SK-N-SH treated with all-trans-retinoic acid at 6 μM for 48 hours (cell line): ENCODE results near the gene SLAMF6.

ENCODE experiments used
- ATAC-seq: fragments of 200-7000 bp; cut with Tn5 transposase; 3 replicates; pipeline ENCODE4 v1.9.1; 2020; ENCODE audit warnings: mild to moderate bottlenecking, moderate library complexity
- BACH2 ChIP-seq: fragments of 250-450 bp; sonication (Bioruptor Pico); IDR thresholded peaks from 2 replicates; pipeline ENCODE4 v1.9.0; 2021; ENCODE audit warnings: mild to moderate bottlenecking, borderline replicate concordance
- CSRNP3 ChIP-seq: fragments of 250-450 bp; sonication (Bioruptor Pico); IDR thresholded peaks from 2 replicates; pipeline ENCODE4 v1.5.1; 2021; ENCODE audit warnings: mild to moderate bottlenecking, moderate library complexity
- ESRRG ChIP-seq: fragments of 250-450 bp; sonication (Bioruptor Pico); IDR thresholded peaks from 2 replicates; pipeline ENCODE4 v1.6.1; 2021; ENCODE audit warnings: mild to moderate bottlenecking
- GLIS3 ChIP-seq: fragments of 250-450 bp; sonication (Bioruptor Pico); IDR thresholded peaks from 2 replicates; pipeline ENCODE4 v1.5.0; 2020; ENCODE audit warnings: mild to moderate bottlenecking, moderate library complexity
- PATZ1 ChIP-seq: fragments of 250-450 bp; sonication (Bioruptor Pico); IDR thresholded peaks from 2 replicates; pipeline ENCODE4 v1.8.0; 2020; ENCODE audit warnings: mild to moderate bottlenecking, moderate library complexity, borderline replicate concordance
- POU6F1 ChIP-seq: fragments of 250-450 bp; sonication (Bioruptor Pico); IDR thresholded peaks from 2 replicates; pipeline ENCODE4 v1.8.0; 2021; ENCODE audit warnings: low read depth, mild to moderate bottlenecking, moderate library complexity, borderline replicate concordance
- TCF4 ChIP-seq: fragments of 250-450 bp; sonication (Bioruptor Pico); IDR thresholded peaks from 2 replicates; pipeline ENCODE4 v1.8.0; 2021; ENCODE audit warnings: mild to moderate bottlenecking, moderate library complexity, borderline replicate concordance
- TSHZ2 ChIP-seq: fragments of 250-450 bp; sonication (Bioruptor Pico); IDR thresholded peaks from 2 replicates; pipeline ENCODE4 v1.5.0; 2020; ENCODE audit warnings: mild to moderate bottlenecking, moderate library complexity
- ZFP3 ChIP-seq: fragments of 250-450 bp; sonication (Bioruptor Pico); IDR thresholded peaks from 2 replicates; pipeline ENCODE4 v1.5.0; 2020; ENCODE audit warnings: mild to moderate bottlenecking, moderate library complexity
- ZFP30 ChIP-seq: fragments of 450-650 bp; formaldehyde crosslinking; IDR thresholded peaks from 2 replicates; pipeline ENCODE4 v1.5.0; 2022; ENCODE audit warnings: mild to moderate bottlenecking, moderate library complexity
- ZNF565 ChIP-seq: fragments of 450-650 bp; formaldehyde crosslinking; conservative IDR thresholded peaks from 2 replicates; pipeline ENCODE4 v1.5.0; 2020; ENCODE audit warnings: low read depth, mild to moderate bottlenecking, moderate library complexity
- ZNF8 ChIP-seq: fragments of 450-650 bp; formaldehyde crosslinking; IDR thresholded peaks from 2 replicates; pipeline ENCODE4 v1.5.0; 2020; ENCODE audit warnings: mild to moderate bottlenecking, moderate library complexity

SLAMF6 gene

GRCh38 chr1:160549665-160550006 lies 26.6 kb upstream of the SLAMF6 start:
- no peak for TF ChIP-seq POU6F1 (CRISPR knock-in tag)
- no peak for TF ChIP-seq ZNF8 (CRISPR knock-in tag)
- no peak for TF ChIP-seq ZFP30
- TF ChIP-seq TCF4 (CRISPR knock-in tag): no peak
- no peak for TF ChIP-seq TSHZ2 (CRISPR knock-in tag)
- no peak for TF ChIP-seq ZFP3
- no peak for TF ChIP-seq GLIS3
- TF ChIP-seq PATZ1 (CRISPR knock-in tag): no peak
- TF ChIP-seq BACH2 (CRISPR knock-in tag): no peak
- no peak for TF ChIP-seq CSRNP3 (CRISPR knock-in tag)
- TF ChIP-seq ZNF565 (CRISPR knock-in tag): no peak
- TF ChIP-seq ESRRG (CRISPR knock-in tag): no peak
- ATAC-seq: no peak

- no peak for ATAC-seq
Observed at GRCh38 chr1:160548960-160549664, 26.1 kb upstream of the SLAMF6 start.

More at GRCh38 chr1:160548960-160549664, 26.1 kb upstream of the SLAMF6 start:
- no peak for TF ChIP-seq ZNF8 (CRISPR knock-in tag)
- no peak for TF ChIP-seq PATZ1 (CRISPR knock-in tag)
- TF ChIP-seq POU6F1 (CRISPR knock-in tag): no peak
- no peak for TF ChIP-seq ZFP3
